ENCODE measurements around the gene TTC3. TPM values are rescaled to one million over a fixed set of nuclear protein-coding genes. Genes with fewer than 3 reads are reported as not detected.

TTC3 gene
- total RNA-seq, 2 experiments from 2014 or later: 49.5 to 50.7 TPM

DNA sequence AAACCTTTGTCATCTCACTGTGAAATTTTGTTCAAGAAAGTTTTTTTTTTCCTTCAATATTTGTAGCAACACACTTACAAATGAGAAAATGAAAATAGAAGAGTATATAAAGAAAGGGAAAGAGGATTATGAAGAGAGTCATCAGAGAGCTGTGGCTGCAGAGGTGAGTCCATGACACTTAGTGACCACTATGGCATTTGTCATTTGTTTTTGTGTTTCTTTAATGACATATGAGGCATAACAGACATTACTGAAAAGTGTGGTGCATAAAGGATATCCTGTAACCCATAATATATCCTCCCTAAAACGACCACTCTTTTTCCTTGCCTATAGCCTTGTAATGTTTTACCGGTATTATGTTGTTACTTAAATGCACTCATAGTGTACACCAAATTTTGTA, 113.9 kb downstream of the TTC3 start:
- ChIA-PET CTCF (no interaction called here), POLR2A (no interaction called here)

DNA sequence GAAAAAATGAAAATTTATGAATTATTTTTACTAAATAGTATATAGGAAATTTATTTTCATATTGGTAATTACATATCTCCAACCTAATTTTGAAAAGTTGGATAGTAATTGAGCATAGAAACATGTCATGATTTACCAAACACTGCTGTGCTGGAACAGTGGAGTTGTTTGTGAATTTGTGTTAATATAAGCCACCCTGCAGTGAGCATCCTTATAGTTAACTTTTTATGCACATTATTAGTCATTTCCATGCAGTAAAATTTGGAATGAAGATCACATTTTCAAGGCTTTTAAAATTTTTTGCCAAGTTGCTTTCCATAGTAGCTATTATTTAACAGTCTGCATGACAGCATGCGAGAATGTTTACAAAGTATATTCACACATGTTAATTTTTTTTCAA, 115.8 kb downstream of the TTC3 start:
- POLR2A ChIA-PET: no interaction called here

DNA sequence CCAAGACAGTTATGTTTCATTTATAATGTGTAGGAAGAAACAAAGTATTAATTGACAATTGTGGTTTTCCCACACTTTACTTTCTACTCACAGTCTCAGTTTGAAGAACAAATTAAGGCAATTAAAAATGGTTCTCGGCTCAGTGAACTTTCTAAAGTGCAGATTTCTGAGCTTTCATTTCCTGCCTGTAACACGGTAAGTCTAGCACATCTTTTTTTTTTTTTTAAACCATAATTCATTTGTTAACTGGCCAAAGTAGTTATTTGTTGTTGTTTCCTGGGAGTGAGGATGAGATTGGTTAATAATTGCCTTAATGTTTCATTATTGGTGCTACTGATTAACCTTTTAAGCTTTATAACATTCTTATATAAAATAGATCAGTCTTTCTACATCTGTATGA, 119.0 kb downstream of the TTC3 start:
- ChIA-PET CTCF (no interaction called here), POLR2A (no interaction called here)

More for the DNA sequence above, 115.8 kb downstream of the TTC3 start:
- CTCF ChIA-PET: no interaction called here

DNA sequence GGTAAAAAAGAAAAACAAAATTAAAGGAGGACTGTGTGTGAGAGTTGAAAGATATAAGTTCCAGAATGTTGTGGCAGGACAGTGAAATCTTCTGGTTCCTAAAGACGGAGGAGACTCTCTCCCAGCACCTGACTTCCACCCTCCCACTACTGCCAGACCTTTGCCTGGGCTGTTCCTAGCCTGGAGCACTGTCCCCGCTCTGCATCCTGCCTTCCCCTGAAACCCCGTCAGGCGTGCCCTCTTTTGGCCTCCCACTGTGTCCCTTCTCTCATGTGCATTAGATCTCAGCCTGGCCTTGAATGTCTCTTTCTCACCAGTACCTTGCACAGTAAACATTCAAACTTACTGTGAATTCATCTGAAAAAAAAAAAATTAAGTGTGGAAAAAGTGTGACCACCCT, 120.0 kb downstream of the TTC3 start:
- ChIA-PET CTCF (no interaction called here), POLR2A (no interaction called here)

DNA sequence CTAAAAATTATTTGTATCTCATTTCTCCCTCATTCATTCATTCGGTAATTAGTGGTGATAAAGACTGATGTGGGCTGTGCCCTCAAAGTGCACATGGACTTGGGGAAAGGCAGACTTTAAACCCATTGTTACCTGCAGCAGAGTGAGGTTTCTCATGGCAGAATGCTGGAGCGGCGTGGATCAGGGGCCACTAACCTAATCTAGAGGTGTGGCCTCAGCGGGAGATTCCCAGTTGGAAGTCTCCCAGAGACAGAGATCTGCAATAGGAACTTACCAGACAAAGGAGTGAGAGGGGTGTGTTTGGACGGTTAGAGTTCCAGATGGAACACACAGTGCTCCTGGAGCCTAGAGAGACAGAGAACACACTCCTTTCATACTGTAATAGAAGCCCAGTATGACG, 120.6 kb downstream of the TTC3 start:
- CTCF ChIA-PET: no interaction called here
- POLR2A ChIA-PET: no interaction called here

DNA sequence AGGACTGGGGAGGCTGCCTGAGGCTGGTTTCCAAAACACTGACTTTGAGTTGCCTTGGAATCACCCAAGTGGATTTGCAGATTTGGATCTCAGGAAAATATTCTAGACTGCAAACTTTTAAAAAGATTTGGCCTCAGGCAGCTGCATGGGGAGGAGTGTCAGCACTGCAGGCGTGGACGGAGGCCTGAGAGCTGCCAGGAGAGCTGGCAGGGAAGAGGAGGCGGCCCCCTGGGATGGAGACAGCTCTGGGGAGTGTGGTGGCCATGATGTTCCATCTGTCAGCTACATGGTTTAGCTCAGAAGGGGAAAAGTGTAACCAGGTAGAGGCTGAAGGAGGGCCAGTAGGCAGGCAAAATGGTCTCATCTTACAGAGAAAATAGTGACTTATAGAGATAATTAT, 122.0 kb downstream of the TTC3 start:
- CTCF ChIA-PET: no interaction called here
- POLR2A ChIA-PET: no interaction called here

DNA sequence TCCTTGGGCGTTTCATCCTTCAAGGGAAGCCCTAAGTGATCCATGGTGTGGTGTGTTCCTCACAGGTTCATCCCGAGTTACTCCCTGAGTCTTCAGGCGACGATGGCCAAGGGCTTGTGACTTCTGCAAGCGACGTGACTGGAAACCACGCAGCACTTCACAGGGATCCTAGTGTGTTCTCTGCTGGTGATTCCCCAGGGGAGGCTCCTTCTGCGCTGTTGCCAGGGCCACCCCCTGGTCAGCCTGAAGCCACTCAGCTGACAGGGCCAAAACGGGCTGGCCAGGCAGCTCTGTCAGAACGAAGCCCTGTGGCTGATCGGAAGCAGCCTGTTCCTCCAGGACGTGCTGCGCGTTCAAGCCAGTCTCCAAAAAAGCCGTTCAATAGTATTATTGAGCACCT, 122.6 kb downstream of the TTC3 start:
- ChIA-PET POLR2A (no interaction called here), CTCF (no interaction called here)

DNA sequence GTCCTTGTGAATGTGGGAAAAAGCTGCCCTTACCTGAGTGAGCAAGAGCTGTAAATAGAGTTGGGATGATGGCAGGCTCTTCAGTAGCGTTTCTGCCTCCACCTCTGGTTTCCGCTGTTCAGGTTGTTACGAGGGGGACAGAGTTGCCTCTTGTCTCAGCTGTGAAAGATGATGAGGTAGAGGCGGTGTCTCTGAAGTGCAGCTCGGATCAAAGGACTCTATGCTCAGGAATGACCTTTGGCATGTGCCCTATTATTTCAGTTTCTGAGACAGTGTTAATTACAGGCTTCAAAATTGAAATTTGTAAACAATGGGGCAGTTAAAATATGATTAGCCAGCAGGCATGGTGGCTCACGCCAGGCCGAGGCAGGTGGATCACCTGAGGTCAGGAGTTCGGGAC, 123.8 kb downstream of the TTC3 start:
- CTCF ChIA-PET: no interaction called here

DNA sequence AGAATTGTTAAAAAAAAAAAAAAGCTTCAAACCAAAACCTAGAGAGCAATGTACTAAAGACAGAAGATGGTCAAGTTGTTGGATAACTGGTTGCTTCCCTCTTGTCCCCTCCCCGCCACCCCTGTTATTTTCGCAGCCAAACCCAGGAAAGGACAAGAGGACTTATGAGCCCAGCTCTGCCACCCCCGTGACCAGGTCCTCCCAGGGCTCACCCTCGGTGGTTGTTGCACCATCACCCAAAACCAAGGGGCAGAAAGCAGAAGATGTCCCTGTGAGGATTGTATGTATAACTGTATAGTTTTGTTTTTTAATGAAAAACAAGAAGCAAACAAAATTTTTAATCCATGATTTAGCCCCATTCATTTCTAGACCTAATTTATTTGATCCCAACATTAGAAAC, 124.7 kb downstream of the TTC3 start:
- ChIA-PET CTCF (no interaction called here), POLR2A (no interaction called here)

More for the DNA sequence above, 123.8 kb downstream of the TTC3 start:
- POLR2A ChIA-PET: no interaction called here

DNA sequence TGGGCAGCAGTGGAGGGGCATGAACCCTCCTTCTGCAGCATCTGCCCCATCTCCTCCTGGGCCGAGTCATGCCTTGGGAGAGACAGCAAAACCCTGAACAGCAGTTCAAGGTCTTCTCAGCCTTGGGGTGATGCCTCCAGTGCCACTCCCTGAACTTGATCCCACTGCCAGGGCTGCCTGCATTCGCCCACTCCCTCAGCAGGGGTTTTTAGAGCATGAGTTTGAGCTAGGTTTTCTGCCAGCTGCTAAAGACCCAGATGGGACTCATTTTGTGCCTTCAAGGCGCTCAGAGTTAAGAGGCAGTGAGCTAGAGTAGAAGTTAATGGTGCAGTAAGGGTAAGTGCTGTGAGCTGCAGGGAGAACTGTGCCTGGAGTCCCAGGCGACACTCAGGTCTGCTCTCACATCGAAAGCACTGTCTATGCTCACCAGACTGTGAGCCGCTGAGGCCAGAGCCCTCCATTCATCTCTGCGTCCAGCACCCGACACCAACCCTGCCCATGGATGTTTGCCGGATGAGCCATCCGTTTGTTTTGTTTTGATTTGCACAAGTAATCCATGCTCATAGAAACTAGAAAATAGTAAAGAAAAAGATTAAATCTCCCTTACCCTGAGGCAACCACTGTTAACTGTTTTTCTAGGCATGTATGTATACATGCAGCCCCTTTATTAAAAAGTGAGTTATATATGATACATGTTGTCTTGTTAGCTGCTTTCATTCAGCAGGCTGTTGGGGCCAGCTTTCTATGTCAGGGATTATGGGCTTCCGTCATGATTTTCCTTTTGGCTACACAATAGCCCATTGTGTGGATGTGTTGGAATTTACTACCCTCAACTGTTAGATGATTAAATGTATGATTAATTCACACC, 126.2 kb downstream of the TTC3 start:
- ChIA-PET CTCF (interaction anchor here (0.9 kb wide), 1 partner anchor 22 kb away, joined by 3 read pairs; no protein-coding TSS in a partner anchor), POLR2A (no interaction called here)

DNA sequence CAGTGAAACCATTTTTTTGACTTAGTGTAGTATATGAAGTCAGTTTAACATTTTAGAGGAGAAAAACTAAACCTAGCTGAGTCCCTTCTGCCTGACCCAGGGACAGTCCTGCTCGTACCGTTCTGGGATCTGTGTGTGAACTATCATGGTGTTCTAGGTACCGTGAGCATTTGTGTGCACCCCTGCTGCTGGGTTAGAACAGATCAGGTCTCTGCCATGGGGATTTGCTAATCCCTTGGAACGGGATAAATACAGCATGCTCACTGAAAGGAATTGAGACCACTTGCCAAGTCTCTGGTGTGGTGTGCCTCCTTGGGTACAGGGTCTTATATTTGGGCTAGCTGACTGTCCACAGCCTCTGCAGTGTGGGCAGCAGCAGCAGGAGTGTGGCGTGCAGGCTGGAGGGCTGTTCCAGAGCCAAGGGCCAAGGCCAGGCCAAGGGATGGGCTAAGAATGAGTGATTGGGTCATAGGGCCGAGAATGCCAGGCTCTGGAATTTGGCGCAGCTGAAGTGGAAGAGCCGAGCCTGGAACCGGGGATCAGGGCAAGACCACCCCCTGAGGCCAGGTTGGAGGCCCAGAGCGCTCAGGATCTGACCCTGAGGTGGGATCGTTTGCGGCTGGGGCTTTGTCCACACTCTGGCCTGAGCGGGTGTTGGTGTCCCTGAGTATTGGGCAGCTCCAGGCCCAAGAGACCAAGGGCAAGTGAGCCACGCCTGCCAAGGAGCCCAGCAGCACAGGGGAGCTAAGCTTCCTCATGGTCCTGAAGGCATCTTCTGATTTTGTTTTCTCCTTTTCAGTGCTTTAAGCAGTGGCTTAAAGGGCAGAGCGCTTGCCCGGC, 127.8 kb downstream of the TTC3 start:
- ChIA-PET POLR2A (no interaction called here), CTCF (no interaction called here)

DNA sequence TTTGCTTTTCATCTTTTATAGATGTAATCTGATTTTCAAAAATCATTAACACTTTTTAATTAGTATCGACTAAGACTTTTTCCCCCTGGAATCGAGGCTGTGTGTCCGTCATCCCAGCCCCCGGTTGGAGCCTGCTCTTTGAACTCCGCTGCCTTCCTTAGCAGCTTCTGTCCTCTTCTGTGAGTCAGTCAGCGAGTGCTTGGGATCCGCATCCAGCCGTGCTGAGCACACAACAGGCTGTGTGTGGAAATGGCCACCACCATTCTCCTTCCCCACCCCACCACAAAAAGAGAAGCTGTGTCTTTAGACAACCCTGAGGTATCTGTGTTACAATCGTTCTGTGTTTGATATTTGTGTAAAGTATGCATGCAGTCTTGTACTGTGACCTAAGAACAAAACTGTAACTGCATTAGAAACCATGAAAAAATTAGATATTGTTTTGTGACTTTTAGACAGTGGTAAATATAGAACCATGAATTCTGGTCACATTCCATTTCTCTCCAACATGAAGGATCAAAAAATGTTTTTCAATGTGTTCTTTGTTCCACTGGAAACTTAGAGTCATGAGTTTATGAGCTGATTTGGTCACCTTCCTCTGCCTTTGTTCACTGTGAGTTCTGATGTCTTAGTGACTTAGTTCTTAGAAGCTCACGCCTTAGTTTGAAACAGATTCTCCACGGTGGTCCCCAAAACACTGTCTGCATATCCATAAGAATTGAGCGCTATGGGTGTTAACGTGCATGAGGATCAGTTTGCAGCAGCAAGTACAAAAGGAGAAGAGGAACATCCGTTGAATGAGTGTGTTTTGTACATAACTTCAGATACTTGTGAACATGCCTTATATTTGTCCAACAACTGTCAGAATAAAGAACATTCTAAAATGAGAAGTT, 129.4 kb downstream of the TTC3 start:
- ChIA-PET POLR2A (no interaction called here), CTCF (no interaction called here)

DNA sequence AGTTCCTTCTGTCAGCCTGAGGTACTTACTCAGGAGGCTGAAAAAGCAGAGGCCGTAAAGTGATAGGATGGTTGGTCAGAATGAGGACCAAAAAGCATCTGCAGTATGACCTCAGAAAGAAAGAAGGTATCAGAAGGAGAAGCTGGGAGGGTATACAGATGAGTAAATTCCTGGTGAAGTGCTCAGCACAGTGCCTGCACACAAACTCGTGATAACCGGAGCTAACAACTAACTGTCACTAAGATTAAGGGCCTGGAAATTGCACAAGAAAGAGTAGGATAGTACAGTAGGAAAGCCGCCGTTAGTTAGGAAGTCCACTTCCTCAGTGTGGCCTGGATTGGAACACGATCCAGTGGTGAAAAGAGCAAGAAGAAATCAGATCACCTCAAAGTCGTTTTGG, 131.5 kb downstream of the TTC3 start:
- ChIA-PET POLR2A (interaction anchor here (1.3 kb wide), 1 partner anchor 16 kb away, joined by 6 read pairs; no protein-coding TSS in a partner anchor), CTCF (no interaction called here)

DNA sequence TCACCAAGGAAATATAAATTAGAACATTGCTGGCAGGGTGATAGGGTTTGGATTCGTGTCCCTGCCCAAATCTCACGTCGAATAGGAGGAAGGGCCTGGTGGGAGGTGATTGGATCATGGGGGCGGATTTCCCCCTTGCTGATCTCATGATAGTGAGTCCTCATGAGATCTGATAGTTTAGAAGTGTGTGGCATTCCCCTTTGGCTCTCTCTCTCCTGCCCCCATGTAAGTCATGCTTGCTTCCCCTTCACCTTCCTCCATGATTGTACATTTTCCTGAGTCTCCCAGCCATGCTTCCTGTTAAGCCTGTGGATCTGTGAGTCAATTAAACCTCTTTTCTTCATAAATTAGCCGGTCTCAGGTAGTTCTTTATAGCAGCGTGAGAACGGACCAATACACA, 133.4 kb downstream of the TTC3 start:
- POLR2A ChIA-PET: no interaction called here
- CTCF ChIA-PET: no interaction called here

DNA sequence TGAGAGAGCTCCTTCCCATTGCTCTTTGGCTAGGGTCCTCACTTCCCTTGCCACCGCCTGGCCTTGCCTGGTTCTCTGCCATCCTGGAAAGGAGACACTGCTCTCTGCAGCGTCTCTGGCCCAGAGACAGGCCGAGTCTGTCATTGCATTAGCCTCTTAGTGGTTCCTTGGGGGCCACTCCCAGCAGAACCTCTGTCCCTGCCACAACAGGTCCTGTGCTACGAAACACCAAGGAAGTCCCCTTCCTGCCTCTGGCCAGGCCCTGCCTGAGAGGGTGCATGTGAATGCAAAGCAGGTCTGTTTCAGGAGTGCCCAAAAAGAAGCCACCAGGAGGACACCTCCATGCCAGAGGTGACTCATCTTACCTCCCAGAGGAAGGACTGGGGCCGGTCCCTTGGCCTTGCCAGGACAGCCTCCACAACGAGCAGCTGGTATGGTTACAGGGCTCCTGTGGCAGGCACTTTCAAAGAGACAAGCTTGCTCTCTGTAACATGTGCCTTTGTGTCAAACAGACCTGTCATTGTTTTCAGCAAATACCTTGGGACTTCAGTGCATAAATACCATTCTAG, 134.5 kb downstream of the TTC3 start:
- CTCF ChIA-PET: no interaction called here
- POLR2A ChIA-PET: no interaction called here

DNA sequence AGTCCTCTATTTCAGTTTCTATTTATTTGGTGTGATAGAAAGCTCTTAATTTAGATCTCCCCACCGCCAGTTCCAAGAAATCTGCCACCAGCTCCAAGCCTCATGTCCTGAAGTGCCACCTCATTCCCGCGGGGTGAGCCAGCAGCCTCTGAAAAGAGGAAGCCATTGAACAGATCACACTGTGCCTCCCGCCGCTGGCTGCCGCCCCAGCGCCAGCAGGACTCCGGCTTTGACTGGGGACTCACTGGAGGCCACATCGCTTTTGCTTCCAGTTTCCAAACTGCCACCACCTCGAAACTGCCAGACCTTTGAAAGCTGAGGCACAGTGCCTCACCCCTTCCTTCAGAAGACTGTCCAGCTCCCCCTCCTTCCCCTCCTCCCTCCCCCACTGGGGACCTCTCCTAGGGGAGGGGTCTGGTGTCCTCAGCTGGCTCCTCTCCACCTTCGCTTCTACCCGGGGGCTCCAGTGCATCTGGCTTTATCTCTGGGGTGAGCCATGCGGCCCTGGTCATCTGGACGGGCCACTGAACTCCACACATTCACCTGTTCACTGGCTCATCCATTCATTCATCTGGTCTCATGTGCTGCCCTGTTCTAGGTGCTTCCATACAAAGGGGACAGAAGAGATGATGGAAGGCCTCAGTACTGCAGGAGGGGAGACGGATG, 135.1 kb downstream of the TTC3 start:
- CTCF ChIA-PET: no interaction called here
- POLR2A ChIA-PET: no interaction called here

DNA sequence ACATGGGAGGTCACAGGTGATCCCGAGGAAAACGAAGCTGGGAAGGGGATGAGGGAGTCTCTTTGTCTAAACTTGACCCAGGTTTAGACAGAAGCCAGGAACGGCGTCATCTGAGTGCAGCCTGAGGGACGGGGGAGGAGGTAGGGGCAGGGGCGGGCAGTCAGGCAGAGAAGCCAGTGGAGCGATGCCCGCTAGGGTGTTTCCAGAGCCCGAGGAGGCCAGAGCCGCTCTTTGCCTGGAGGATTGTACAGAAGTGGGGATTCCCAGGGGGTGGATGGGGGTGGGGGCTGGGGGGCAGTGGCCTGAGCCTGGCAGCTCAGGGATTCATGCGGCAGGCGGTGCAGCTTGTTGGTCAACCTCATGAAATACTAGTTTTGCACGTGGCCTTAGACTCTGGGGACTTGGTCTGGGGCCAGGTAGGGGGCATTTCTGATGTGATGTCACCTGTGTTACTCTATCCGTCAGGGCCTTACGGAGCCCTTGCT, 135.7 kb downstream of the TTC3 start:
- POLR2A ChIA-PET: no interaction called here
- CTCF ChIA-PET: no interaction called here

DNA sequence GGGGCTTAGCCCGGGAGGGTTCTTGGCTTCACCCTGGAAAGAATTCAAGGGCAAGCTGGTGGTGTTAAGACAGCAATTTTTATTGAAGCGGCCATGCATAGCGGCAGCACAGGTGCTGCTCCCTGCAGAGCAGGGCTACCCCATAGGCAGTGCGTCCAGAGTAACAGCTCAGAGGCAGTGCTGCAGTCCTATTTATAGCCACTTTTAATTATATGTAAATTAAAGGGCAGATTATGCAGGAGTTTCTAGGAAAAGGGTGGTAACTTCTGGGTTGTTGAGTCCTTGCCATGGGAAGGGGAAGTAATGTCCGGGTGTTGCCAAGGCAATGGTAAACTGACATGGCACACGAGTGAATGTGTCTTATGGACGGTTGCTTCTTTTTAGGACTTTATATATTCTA, 137.1 kb downstream of the TTC3 start:
- ChIA-PET POLR2A (no interaction called here), CTCF (no interaction called here)

DNA sequence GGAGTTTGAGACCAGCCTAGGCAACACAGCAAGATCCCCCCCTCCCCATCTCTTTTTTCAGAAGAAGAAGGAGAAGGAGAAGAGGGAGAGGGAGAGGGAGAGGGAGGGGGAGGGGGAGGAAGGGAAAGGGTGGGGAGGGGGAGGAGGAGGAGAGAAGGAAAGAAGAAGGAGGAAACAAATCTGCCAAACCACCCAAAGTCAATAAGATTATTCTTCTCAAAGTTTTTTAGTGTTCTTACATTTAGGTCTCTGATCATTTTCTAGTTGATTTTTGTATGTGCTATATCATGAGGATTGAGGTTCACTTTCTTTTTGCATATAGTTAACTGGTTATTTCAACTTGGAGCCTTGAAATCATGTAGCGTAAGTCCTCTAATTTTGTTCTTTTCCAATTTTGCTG, 137.7 kb downstream of the TTC3 start:
- ChIA-PET CTCF (no interaction called here), POLR2A (no interaction called here)

DNA sequence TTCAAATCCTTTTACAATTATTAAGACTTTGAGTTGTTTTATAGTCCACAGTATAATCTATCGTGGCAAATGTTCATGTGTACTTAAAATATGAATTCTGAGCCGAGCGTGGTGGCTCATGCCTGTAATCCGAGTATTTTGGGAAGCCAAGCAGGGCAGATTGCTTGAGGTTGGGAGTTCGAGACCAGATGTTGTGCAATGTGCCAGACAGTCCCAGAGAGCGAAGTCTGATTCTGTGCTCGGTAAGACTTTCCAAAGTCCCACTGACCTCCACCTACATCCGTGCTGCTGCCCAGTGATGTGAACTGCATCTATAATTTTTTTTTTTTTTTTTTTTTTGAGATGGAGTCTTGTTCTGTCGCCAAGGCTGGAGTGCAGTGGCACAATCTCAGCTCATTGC, 141.9 kb downstream of the TTC3 start:
- POLR2A ChIA-PET: no interaction called here
- CTCF ChIA-PET: no interaction called here
